Heart left ventricle (tissue), 16 donors: Measurements from ENCODE around the gene COL17A1. TPM values are rescaled to one million over a fixed set of nuclear protein-coding genes. Genes with fewer than 3 reads are reported as not detected.

Source experiments
- ATAC-seq, 4 donors: fragments of 200-7000 bp; cut with Tn5 transposase; one replicate each; pipeline ENCODE4 v1.9.1; 2020 to 2022; ENCODE audit warnings: moderate library complexity in 4 of 4, mild to moderate bottlenecking in 3 of 4, moderate number of reproducible peaks in 1 of 4
- DNase-seq, 5 donors: peaks; one replicate each; pipeline ENCODE4 v3.0.0-alpha.2; 2020
- H3K27ac ChIP-seq, 12 donors: fragments of 200-600 bp; sonication (generic) in 4 of 12; one replicate each; pipeline versions ENCODE4 v1.5.0 to v1.8.0; 2016 to 2022; ENCODE audit warnings: mild to moderate bottlenecking in 2 of 12
- H3K27me3 ChIP-seq, 9 donors: fragments of 200-600 bp; sonication (generic) in 2 of 9; one replicate each; pipeline versions ENCODE4 v1.5.1 to v1.8.0; 2016 to 2022; ENCODE audit warnings: mild to moderate bottlenecking in 3 of 9
- H3K36me3 ChIP-seq, 9 donors: fragments of 200-600 bp; sonication (generic) in 2 of 9; one replicate each; pipeline versions ENCODE4 v1.5.0 to v1.8.0; 2018 to 2022; ENCODE audit warnings: mild to moderate bottlenecking in 2 of 9
- H3K4me1 ChIP-seq, 12 donors: fragments of 200-600 bp; sonication (generic) in 4 of 12; one replicate each; pipeline versions ENCODE4 v1.5.0 to v1.8.0; 2016 to 2022; ENCODE audit warnings: mild to moderate bottlenecking in 3 of 12
- H3K4me3 ChIP-seq, 12 donors: fragments of 200-600 bp; sonication (generic) in 4 of 12; one replicate each; pipeline versions ENCODE4 v1.5.0 to v1.8.0; 2017 to 2022; ENCODE audit warnings: mild to moderate bottlenecking in 9 of 12, moderate library complexity in 4 of 12
- H3K9me3 ChIP-seq, 12 donors: fragments of 200-600 bp; sonication (generic) in 4 of 12; one replicate each; pipeline versions ENCODE4 v1.5.0 to v1.8.0; 2016 to 2022; ENCODE audit warnings: mild to moderate bottlenecking in 1 of 12
- CTCF ChIP-seq, 12 donors: fragments of 200-600 bp; sonication (generic) in 4 of 12; IDR thresholded peaks; one replicate each; pipeline versions ENCODE4 v1.5.0 to v1.8.0; 2018 to 2022; ENCODE audit warnings: antibody characterized with exemption in 12 of 12, mild to moderate bottlenecking in 5 of 12
- POLR2A ChIP-seq, 2 donors: fragments of 450-650 bp; IDR thresholded peaks; one replicate each; pipeline ENCODE4 v1.6.1; 2017; ENCODE audit warnings: antibody characterized with exemption in 2 of 2, mild to moderate bottlenecking in 2 of 2, moderate library complexity in 2 of 2
- WGBS, 4 donors: extraction: QIAGEN DNeasy Blood & Tissue Kit in 2 of 4; methylation state at CpG; one replicate each; pipeline versions ENCODE4 v1.1.5 to v1.1.7; 2013 to 2018; 5-methylcytosine and 5-hydroxymethylcytosine counted together
- intact Hi-C, 10 donors: fragments of 100-400 bp; cut with DNase I; formaldehyde crosslinking; loops; one replicate each; pipeline versions ENCODE4 v1.11.1 to v1.14.2; 2022
- polyA plus RNA-seq, 2 donors: library from polyadenylated mRNA; stranded (reverse); fragments of 200-250 nt; gene quantifications; one replicate each; pipeline ENCODE4 v1.2.3, GENCODE V29; 2013
- total RNA-seq, 9 donors: library from RNA; depleted of rRNA in 2 of 9; stranded (reverse); fragments of >200 nt in 2 of 9; fragmentation: NEBNext Ultra II Directional in 3 of 9; extraction: Animal tissue kit (Norgen Biotek cat#: 25700) in 3 of 9; gene quantifications; one replicate each; pipeline versions ENCODE4 v1.1.0 to v1.2.4, GENCODE V29; 2016 to 2023
- donor health status: ischemic (EF 13 %, LVEDD 7.1; RV severe dilation, severe dysfunction).
- donor health status: healthy with polysubstance abuse.
- donor health status: DM: no; HTN: yes; CAD: no.
- donor health status: DM: no; HTN: no; CAD: no.
- donor health status: ischemic (EF 25% LVEDD 6.9; RV normal size, moderate dysfunction).
- donor health status: ischemic (EF 25% LVEDD 5.7; RV mildly dilated, moderate dysfunction).
- donor health status: healthy.
- donor health status: DM: yes; HTN: yes; CAD: no.
- donor health status: ischemic (EF 35%, LVEDD 5.7; RV mildly dilated, moderate dysfunction).
- donor health status: nonischemic (EF 11% LVEDD 7.7; RV severe dilation, severe dysfunction).
- donor health status: DM: yes; HTN: yes; CAD: no.
- donor health status: PGD.
- donor health status: ischemic (EF 29% LVEDD 5.4; RV normal size, mild dysfunction).
- donor health status: nonischemic (EF 23%, LVEDD 6.1; RV moderate dilation, normal function).

COL17A1 gene
- total and polyA plus RNA-seq, 11 donors: 0.28 to 2.2 (median 0.37) TPM; not detected in 6

DNA sequence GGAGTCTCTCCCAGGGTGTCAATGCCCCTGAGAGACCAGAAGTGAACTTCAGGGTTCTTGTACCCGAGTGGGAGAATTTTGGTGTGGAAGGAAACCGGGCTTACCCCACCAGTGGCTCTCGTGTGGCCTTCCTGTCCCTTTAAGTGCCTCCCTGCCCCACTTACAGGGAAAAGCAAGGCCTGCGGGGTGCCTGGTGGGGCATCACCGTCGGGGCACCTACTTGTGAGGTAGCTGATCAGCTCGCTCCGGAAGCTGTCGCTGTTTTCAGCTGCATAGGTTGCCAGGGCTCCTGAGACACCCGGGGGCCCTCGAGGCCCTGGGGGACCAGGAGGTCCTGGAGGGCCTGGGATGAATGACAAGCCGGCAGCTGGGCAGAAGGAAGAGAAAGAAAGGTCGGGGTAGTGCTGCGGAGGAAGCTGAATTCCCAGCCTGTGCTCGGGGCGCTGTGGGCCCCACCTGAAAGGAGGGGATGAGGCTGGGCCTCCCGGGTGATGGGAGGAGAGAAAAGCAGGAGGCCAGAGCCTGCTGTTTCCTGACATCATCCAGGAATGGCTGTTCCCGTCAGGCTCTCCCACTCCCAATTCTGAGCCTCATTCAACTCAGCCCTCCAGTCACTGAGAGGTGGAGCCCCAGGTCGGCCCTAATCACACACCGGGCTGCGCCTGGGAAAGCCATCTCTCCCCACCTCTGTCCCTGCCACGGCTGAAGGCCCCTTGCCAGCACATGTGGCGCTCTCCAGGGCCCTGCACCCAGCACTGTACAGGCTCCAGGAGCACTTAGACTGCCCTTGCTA is 51.1 kb downstream of the COL17A1 start:
- Histone ChIP-seq H3K9me3 (no peaks in the 10 kb centered on the region), H3K4me3 (no peak overlapping the region), H3K27ac (no peak overlapping the region), H3K27me3 (no peaks in the 10 kb centered on the region), H3K4me1 (peaks cover 0 to 16% (median 4%) of the 10 kb centered on the region in 12 donors), H3K36me3 (peaks cover 0 to 26% (median 13%) of the 10 kb centered on the region in 9 donors)
- DNase-seq (peak in 1 of 5 donors; percentile 21), ATAC-seq (peak in 2 of 4 donors; percentile 11 to 26)
- intact Hi-C loops: loop anchor here in 2 of 10 donors (5.0 kb wide), 2 partner anchors 83 to 328 kb away; no protein-coding TSS in a partner anchor
- 61 to 79% (median 66%) methylated on average over 18 to 23 of the region's 23 CpGs for WGBS, 4 donors
- TF ChIP-seq CTCF (IDR thresholded peaks at IDR 0.05) (no peak), POLR2A (IDR thresholded peaks at IDR 0.05) (no peak)

DNA sequence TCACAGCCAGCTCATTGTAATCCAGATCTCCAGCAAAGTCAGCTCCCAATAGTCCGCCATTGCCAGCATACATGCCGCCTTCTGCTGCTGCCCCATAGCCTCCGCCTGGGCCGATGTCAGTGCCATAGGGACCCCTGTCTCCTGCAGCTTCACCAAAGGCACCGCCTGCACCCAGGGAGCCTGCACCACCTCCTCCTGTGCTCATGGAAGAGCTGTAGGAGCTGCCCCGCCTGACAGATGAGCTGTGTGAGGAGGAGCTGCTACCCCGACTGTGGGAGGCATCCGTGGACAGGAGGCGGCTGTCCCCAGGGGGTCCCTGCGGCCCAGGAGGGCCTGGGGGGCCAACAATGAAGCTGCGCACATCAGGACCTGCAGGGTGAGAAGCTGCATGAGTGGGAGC is 51.7 kb downstream of the COL17A1 start:
- no peak for DNase-seq
- TF ChIP-seq CTCF (IDR thresholded peaks at IDR 0.05) (no peak), POLR2A (IDR thresholded peaks at IDR 0.05) (no peak)

GRCh38 chr10:104033401-104033930 is 52.2 kb downstream of the COL17A1 start:
- Histone ChIP-seq H3K36me3 (peaks cover 0 to 36% (median 15%) of the 10 kb centered on the region in 9 donors), H3K27ac (no peak overlapping the region), H3K9me3 (no peaks in the 10 kb centered on the region), H3K4me1 (peaks cover 0 to 24% (median 12%) of the 10 kb centered on the region in 12 donors), H3K27me3 (no peaks in the 10 kb centered on the region), H3K4me3 (no peak overlapping the region)
- 68 to 84% (median 80%) methylated on average over 12 of the region's 12 CpGs for WGBS, 4 donors
- ATAC-seq (no peak), DNase-seq (no peak)
- TF ChIP-seq POLR2A (IDR thresholded peaks at IDR 0.05) (no peak), CTCF (IDR thresholded peaks at IDR 0.05) (no peak)
- intact Hi-C loops: loop anchor here in 1 of 10 donors (5.0 kb wide), 1 partner anchor 84 kb away; no protein-coding TSS in a partner anchor

More for the DNA sequence above, 51.7 kb downstream of the COL17A1 start:
- H3K4me1 ChIP-seq: peaks cover 0 to 19% (median 8%) of the 10 kb centered on the region in 12 donors
- peaks cover 0 to 32% (median 15%) of the 10 kb centered on the region in 9 donors for H3K36me3 ChIP-seq
- no peaks in the 10 kb centered on the region for H3K9me3 ChIP-seq
- no peak overlapping the region for H3K27ac ChIP-seq
- intact Hi-C loops: loop anchor here in 1 of 10 donors (5.0 kb wide), 1 partner anchor 83 kb away; no protein-coding TSS in a partner anchor
- H3K4me3 ChIP-seq: no peak overlapping the region
- WGBS, 4 donors: 79 to 85% (median 82%) methylated on average over 9 to 11 of the region's 11 CpGs
- H3K27me3 ChIP-seq: no peaks in the 10 kb centered on the region
- no peak for ATAC-seq

DNA sequence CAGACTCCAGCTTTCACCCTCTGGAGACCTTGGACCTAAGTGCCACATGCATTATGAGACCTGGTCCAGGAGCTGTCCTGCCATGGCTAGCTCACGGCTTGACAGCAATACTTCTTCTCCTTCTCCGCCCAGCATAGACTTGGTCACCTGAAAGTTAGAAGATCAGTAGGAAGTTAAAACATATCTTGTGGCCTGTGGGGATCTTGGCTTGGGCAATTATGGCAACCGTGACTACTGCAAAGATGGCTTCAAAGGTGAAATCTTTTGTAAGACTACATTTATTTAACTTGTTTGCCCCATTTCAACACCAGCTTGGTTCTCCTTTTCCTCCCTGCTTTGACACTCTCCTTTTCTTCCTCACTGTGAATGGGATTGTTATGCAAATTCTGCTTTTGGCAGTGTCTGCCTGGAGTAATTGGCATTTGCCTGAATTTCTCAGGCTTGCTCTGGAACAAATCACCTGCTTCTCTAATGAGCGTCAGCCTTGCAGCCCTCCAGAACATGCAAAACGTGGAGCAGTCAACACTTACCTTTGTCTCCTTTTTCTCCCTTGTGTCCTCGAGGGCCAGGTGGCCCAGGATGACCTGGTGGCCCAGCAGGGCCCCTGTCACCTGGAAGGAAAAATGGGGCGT is 53.4 kb downstream of the COL17A1 start:
- TF ChIP-seq POLR2A (IDR thresholded peaks at IDR 0.05) (no peak), CTCF (IDR thresholded peaks at IDR 0.05) (no peak)
- H3K27me3 ChIP-seq: no peaks in the 10 kb centered on the region
- H3K4me3 ChIP-seq: no peak overlapping the region
- H3K9me3 ChIP-seq: no peaks in the 10 kb centered on the region
- 76 to 84% (median 81%) methylated on average over 7 of the region's 7 CpGs for WGBS, 4 donors
- ATAC-seq (no peak), DNase-seq (no peak)
- intact Hi-C loops: loop anchor here in 1 of 10 donors (5.0 kb wide), 1 partner anchor 85 kb away; no protein-coding TSS in a partner anchor
- H3K27ac ChIP-seq: no peak overlapping the region
- H3K36me3 ChIP-seq: peaks cover 0 to 47% (median 23%) of the 10 kb centered on the region in 9 donors
- peaks cover 0 to 27% (median 16%) of the 10 kb centered on the region in 12 donors for H3K4me1 ChIP-seq
